K562 (cell line): ENCODE results near the gene CTSO. TPM values are rescaled to one million over a fixed set of nuclear protein-coding genes. Genes with fewer than 3 reads are reported as not detected.

Experiments
- ATAC-seq: fragments of 200-7000 bp; cut with Tn5 transposase; 3 replicates; pipeline ENCODE4 v1.9.1; 2020; ENCODE audit warnings: moderate library complexity
- BruUV-seq: library from RNA; stranded (reverse); fragments of 400-500 nt; replicated peaks from 2 replicates; lab custom pipeline; 2021; lab: Mats Ljungman, UMichigan
- CTCF ChIA-PET: fragments of 300-600 bp; formaldehyde crosslinking; extraction: SDS; loops from one replicate; lab custom pipeline; 2021; ENCODE audit warnings: low intra/inter-chr PET ratio; lab: Yijun Ruan, JAX
- POLR2A ChIA-PET: fragments of 300-600, 350-650 bp; sonication (Branson Sonifier 250); formaldehyde crosslinking; extraction: SDS; loops from one replicate; lab custom pipeline; 2021; ENCODE audit warnings: antibody characterized with exemption, inconsistent platforms; lab: Yijun Ruan, JAX
- DNase-seq, 4 experiments: peaks; one replicate each; pipeline versions ENCODE4 v3.0.0 to v3.0.0-alpha.2; 2011 to 2018; ENCODE audit warnings: low spot score in 3 of 4, mixed read lengths in 3 of 4; ENCODE audit errors: extremely low read depth in 1 of 4
- FAIRE-seq: peaks from 2 replicates; lab custom pipeline; 2011; peaks lifted over from hg19 to GRCh38; lab: Jason Lieb, UNC
- H2AFZ ChIP-seq: 2 replicates; pipeline ENCODE4 v1.6.0; 2011; ENCODE audit warnings: low read depth, low read length, control low read depth, inconsistent platforms
- H3K27ac ChIP-seq: fragments of 200-600 bp; 3 replicates; pipeline ENCODE4 v1.8.0; 2011; ENCODE audit warnings: low read depth, mild to moderate bottlenecking, control low read depth, inconsistent platforms, low read length, moderate library complexity, mixed read lengths; ENCODE audit errors: extremely low read depth
- H3K27me3 ChIP-seq, 2 experiments: fragments of 300-600 bp in 1 of 2; 2 replicates in 1 of 2; 3 replicates in 1 of 2; pipeline versions ENCODE4 v1.6.0 to v1.8.0; 2011; ENCODE audit warnings: inconsistent platforms in 2 of 2, low read length in 2 of 2, mild to moderate bottlenecking in 1 of 2, mixed read lengths in 1 of 2, moderate library complexity in 1 of 2; ENCODE audit not compliant: control insufficient read depth in 2 of 2, insufficient read depth in 2 of 2
- H3K36me3 ChIP-seq: fragments of 300-600 bp; 3 replicates; pipeline ENCODE4 v1.8.0; 2011; ENCODE audit warnings: mild to moderate bottlenecking, low read length, inconsistent platforms; ENCODE audit not compliant: control insufficient read depth, insufficient read depth
- H3K4me1 ChIP-seq, 2 experiments: fragments of 200-600 bp in 1 of 2; replicated peaks in 1 of 2; 2 replicates in 1 of 2; 3 replicates in 1 of 2; pipeline versions ENCODE4 v1.5.1 to v1.8.0; 2011; ENCODE audit warnings: inconsistent platforms in 2 of 2, low read length in 2 of 2, mild to moderate bottlenecking in 1 of 2, mixed read lengths in 1 of 2, moderate library complexity in 1 of 2; ENCODE audit not compliant: control insufficient read depth in 2 of 2, insufficient read depth in 2 of 2
- H3K4me2 ChIP-seq: 2 replicates; pipeline ENCODE4 v1.6.1; 2011; ENCODE audit warnings: low read length, control low read depth, inconsistent platforms, mixed read lengths; ENCODE audit not compliant: insufficient read depth
- H3K4me3 ChIP-seq: fragments of 200-600 bp; sonication (generic), shearing (Covaris generic); 2 replicates; pipeline ENCODE4 v1.5.1; 2016; ENCODE audit warnings: control low read depth, inconsistent platforms
- H3K79me2 ChIP-seq: fragments of 200-600 bp; 3 replicates; pipeline ENCODE4 v1.8.0; 2011; ENCODE audit warnings: low read length, inconsistent platforms; ENCODE audit not compliant: control insufficient read depth, insufficient read depth
- H3K9ac ChIP-seq, 2 experiments: 2 replicates each; pipeline versions ENCODE4 v1.6.0 to v1.6.1; 2011; ENCODE audit warnings: low read depth in 2 of 2, low read length in 2 of 2, control low read depth in 1 of 2, inconsistent platforms in 1 of 2, mild to moderate bottlenecking in 1 of 2, mixed read lengths in 1 of 2; ENCODE audit not compliant: insufficient read depth in 1 of 2
- H3K9me1 ChIP-seq: one replicate; pipeline ENCODE4 v1.6.0; 2011; ENCODE audit warnings: inconsistent platforms, mild to moderate bottlenecking, low read length, moderate library complexity; ENCODE audit not compliant: control insufficient read depth, insufficient read depth
- H3K9me3 ChIP-seq: replicated peaks from 2 replicates; pipeline ENCODE4 v1.5.1; 2011; ENCODE audit warnings: low read depth, low read length, inconsistent platforms; ENCODE audit not compliant: control insufficient read depth, insufficient read depth
- H4K20me1 ChIP-seq: replicated peaks from 2 replicates; pipeline ENCODE4 v1.6.1; 2011; ENCODE audit warnings: low read length, inconsistent platforms, mixed read lengths; ENCODE audit not compliant: control insufficient read depth, insufficient read depth
- ARID3B ChIP-seq: fragments of 250-450 bp; sonication (Bioruptor Pico); IDR thresholded peaks from 2 replicates; pipeline ENCODE4 v1.4.0; 2020; ENCODE audit warnings: borderline replicate concordance
- JUND ChIP-seq, 2 experiments: IDR thresholded peaks; 2 replicates in 1 of 2; 3 replicates in 1 of 2; pipeline ENCODE4 v1.6.1; 2011; ENCODE audit warnings: borderline replicate concordance in 2 of 2, low read depth in 2 of 2, low read length in 2 of 2, improper control_type of control experiment in 1 of 2, missing biosample characterization in 1 of 2, missing genetic modification characterization in 1 of 2, missing genetic modification reagents in 1 of 2
- KLF16 ChIP-seq: IDR thresholded peaks from 2 replicates; pipeline ENCODE4 v1.6.1; 2016; ENCODE audit warnings: antibody characterized with exemption
- THRA ChIP-seq: fragments of 450-650 bp; IDR thresholded peaks from 2 replicates; pipeline ENCODE4 v1.6.1; 2017; ENCODE audit warnings: mild to moderate bottlenecking, moderate library complexity
- ZNF217 ChIP-seq: sonication (generic); formaldehyde crosslinking; IDR thresholded peaks from 2 replicates; pipeline ENCODE4 v1.8.0; 2022; ENCODE audit warnings: mild to moderate bottlenecking, missing genetic modification reagents
- WGBS: fragments of 100-300 bp; shearing (Covaris generic); methylation state at CpG from one replicate; pipeline ENCODE4 v1.1.6; 2016; ENCODE audit warnings: low coverage, mixed read lengths; ENCODE audit not compliant: insufficient coverage; ENCODE audit errors: missing lambda C conversion rate; 5-methylcytosine and 5-hydroxymethylcytosine counted together
- in situ Hi-C: fragments of 300-500 bp; cut with MboI; formaldehyde crosslinking; loops from 4 replicates; pipeline ENCODE4 v1.15.0; 2018; ENCODE audit warnings: inconsistent platforms, mixed read lengths
- intact Hi-C: fragments of 100-400 bp; cut with micrococcal nuclease; formaldehyde crosslinking; loops from 2 replicates; pipeline ENCODE4 v1.14.2; 2022
- polyA plus RNA-seq, 8 experiments: library from polyadenylated mRNA; depleted of rRNA in 4 of 8; stranded (reverse) in 5 of 8; unstranded in 3 of 8; fragments of >200 nt; fragmentation: Nextera tagmentation in 2 of 8; fragmentation: Illumina TruSeq in 1 of 8; extraction: Ambion mirVana in 2 of 8; extraction: Trizol in 1 of 8; gene quantifications; 2 replicates each; pipeline versions ENCODE4 v1.2.1 to v1.2.3, GENCODE V29; 2011 to 2014; ENCODE audit warnings: inconsistent platforms in 1 of 8, missing spikeins in 1 of 8
- total RNA-seq, 7 experiments: library from RNA; depleted of rRNA in 6 of 7; stranded (reverse); fragments of >200 nt in 6 of 7; fragmentation: Illumina TruSeq in 2 of 7; extraction: Trizol in 2 of 7; gene quantifications; 2 replicates each; pipeline versions ENCODE4 v1.2.1 to v1.2.3, GENCODE V29; 2011 to 2021; ENCODE audit warnings: low replicate concordance in 1 of 7

The CTSO gene
- total and polyA plus RNA-seq, 9 of the 15 experiments (the other 6 are each of a cell fraction or from before 2014, with no cell fraction given), result 0.03 to 0.07 (median 0.04) TPM; not detected in 5

- TF ChIP-seq JUND (IDR thresholded peaks at IDR 0.05; ENCODE audit: borderline replicate concordance, low read depth, low read length) (no peak), JUND (tag; IDR thresholded peaks at IDR 0.05; ENCODE audit: borderline replicate concordance, low read depth, low read length) (no peak)
- TF ChIP-seq, all 486 proteins: peak for 0
Measured at GRCh38 chr4:155929833-155930232, 23.8 kb downstream of the CTSO start (continued).

GRCh38 chr4:155924637-155925036 lies 29.0 kb downstream of the CTSO start:
- ChIA-PET POLR2A (no interaction called here), CTCF (no interaction called here)
- Histone ChIP-seq H3K9ac (no peak overlapping the region), H3K4me2 (no peak overlapping the region), H3K79me2 (no peaks in the 10 kb centered on the region), H4K20me1 (no peaks in the 10 kb centered on the region), H3K4me3 (no peak overlapping the region), H3K4me1 (no peaks in the 10 kb centered on the region), H2AFZ (no peak overlapping the region), H3K36me3 (no peaks in the 10 kb centered on the region), H3K9me1 (no peaks in the 10 kb centered on the region), H3K27me3 (no peaks in the 10 kb centered on the region), H3K9me3 (no peaks in the 10 kb centered on the region; the same call in 1 of the 2 replicates), H3K27ac (no peak overlapping the region)
- BruUV-seq, result no TSS peak
- ATAC-seq, result no peak
- intact Hi-C loops, result no loop called here
- TF ChIP-seq KLF16, result no peak
- no peak for TF ChIP-seq THRA
- TF ChIP-seq ARID3B, result no peak
- TF ChIP-seq ZNF217 (CRISPR knock-in tag), result no peak
- in situ Hi-C loops, result loop anchor here (10.0 kb wide), 1 partner anchor 1300 kb away; no protein-coding TSS in a partner anchor
- DNase-seq, result no peak
- FAIRE-seq, result no peak
- WGBS, result 3% methylated on average over 3 of the region's 3 CpGs
